Endothelial cell of umbilical vein (primary cell): Measurements from ENCODE around the gene KAZN. TPM values are rescaled to one million over a fixed set of nuclear protein-coding genes. Genes with fewer than 3 reads are reported as not detected.

ENCODE experiments used
- BruUV-seq: library from RNA; stranded (reverse); fragments of 400-500 nt; replicated peaks from 2 replicates; lab custom pipeline; 2021; lab: Mats Ljungman, UMichigan
- CTCF ChIA-PET: fragments of 300-600, 350-600 bp; sonication (Branson Sonifier 250); formaldehyde crosslinking; loops from one replicate; lab custom pipeline; 2021; ENCODE audit warnings: antibody characterized with exemption, inconsistent platforms; lab: Charles Lee
- POLR2A ChIA-PET: fragments of 300-600, 350-600 bp; sonication (Branson Sonifier 250); formaldehyde crosslinking; loops from one replicate; lab custom pipeline; 2021; ENCODE audit warnings: antibody characterized with exemption, inconsistent platforms; lab: Charles Lee
- DNase-seq: peaks from one replicate; pipeline ENCODE4 v3.0.0-alpha.2; 2011; ENCODE audit warnings: low read depth, low spot score
- FAIRE-seq: peaks from 2 replicates; lab custom pipeline; 2011; peaks lifted over from hg19 to GRCh38; lab: Jason Lieb, UNC
- H2AFZ ChIP-seq: 2 replicates; pipeline ENCODE4 v1.6.0; 2012; ENCODE audit warnings: low read depth, low read length, control low read depth, inconsistent platforms
- H3K27ac ChIP-seq: 2 replicates; pipeline ENCODE4 v1.5.1; 2011; ENCODE audit warnings: low read depth, mild to moderate bottlenecking, control low read depth, low read length, moderate library complexity; ENCODE audit not compliant: insufficient read depth
- H3K27me3 ChIP-seq, 2 experiments: 2 replicates each; pipeline versions ENCODE4 v1.6.0 to v1.6.1; 2011; ENCODE audit warnings: low read length in 2 of 2, mixed read lengths in 1 of 2; ENCODE audit not compliant: control insufficient read depth in 2 of 2, insufficient read depth in 2 of 2
- H3K36me3 ChIP-seq, 2 experiments: 2 replicates in 1 of 2; 3 replicates in 1 of 2; pipeline ENCODE4 v1.5.1; 2011; ENCODE audit warnings: low read length in 2 of 2, mild to moderate bottlenecking in 1 of 2, moderate library complexity in 1 of 2; ENCODE audit not compliant: control insufficient read depth in 2 of 2, insufficient read depth in 2 of 2; ENCODE audit errors: extremely low read depth in 1 of 2
- H3K4me1 ChIP-seq: 3 replicates; pipeline ENCODE4 v1.5.1; 2011; ENCODE audit warnings: mild to moderate bottlenecking, low read length; ENCODE audit not compliant: control insufficient read depth, insufficient read depth; ENCODE audit errors: extremely low read depth
- H3K4me2 ChIP-seq: 2 replicates; pipeline ENCODE4 v1.6.1; 2011; ENCODE audit warnings: low read length, control low read depth, mixed read lengths; ENCODE audit not compliant: insufficient read depth
- H3K4me3 ChIP-seq, 3 experiments: fragments of 200-600 bp in 1 of 3; sonication (generic), shearing (Covaris generic) in 1 of 3; replicated peaks in 1 of 3; 2 replicates each; pipeline ENCODE4 v1.5.1; 2011 to 2016; ENCODE audit warnings: control low read depth in 3 of 3, low read length in 3 of 3, mild to moderate bottlenecking in 2 of 3, inconsistent platforms in 1 of 3, low read depth in 1 of 3, moderate library complexity in 1 of 3; ENCODE audit not compliant: insufficient read depth in 1 of 3
- H3K79me2 ChIP-seq: 2 replicates; pipeline ENCODE4 v1.6.0; 2012; ENCODE audit warnings: low read length, inconsistent platforms; ENCODE audit not compliant: control insufficient read depth, insufficient read depth
- H3K9ac ChIP-seq: replicated peaks from 2 replicates; pipeline ENCODE3; 2011; ENCODE audit warnings: low read length, control low read depth; ENCODE audit not compliant: insufficient read depth; ENCODE audit errors: extremely low read depth
- H3K9me1 ChIP-seq: replicated peaks from 3 replicates; pipeline ENCODE4 v1.6.0; 2011; ENCODE audit warnings: mild to moderate bottlenecking, low read length; ENCODE audit not compliant: control insufficient read depth, insufficient read depth; ENCODE audit errors: extremely low read depth
- H3K9me3 ChIP-seq: replicated peaks from 2 replicates; pipeline ENCODE4 v1.5.1; 2012; ENCODE audit warnings: low read length, inconsistent platforms; ENCODE audit not compliant: control insufficient read depth, insufficient read depth
- H4K20me1 ChIP-seq: replicated peaks from 2 replicates; pipeline ENCODE3; 2011; ENCODE audit warnings: mild to moderate bottlenecking, low read length; ENCODE audit not compliant: control insufficient read depth, insufficient read depth; ENCODE audit errors: extremely low read depth
- CTCF ChIP-seq, 2 donors: IDR thresholded peaks; 1 replicate in 1 of 2; 2 replicates in 1 of 2; pipeline ENCODE4 v1.5.1; 2011; ENCODE audit warnings: low read length in 2 of 2, mild to moderate bottlenecking in 2 of 2, moderate library complexity in 2 of 2, control low read depth in 1 of 2, inconsistent platforms in 1 of 2, low read depth in 1 of 2; ENCODE audit not compliant: insufficient read depth in 1 of 2; ENCODE audit errors: extremely low read depth in 1 of 2
- EZH2 ChIP-seq: IDR thresholded peaks from 2 replicates; pipeline ENCODE4 v1.6.1; 2012; ENCODE audit warnings: borderline replicate concordance, low read depth, mild to moderate bottlenecking, moderate library complexity, low read length, inconsistent platforms; ENCODE audit not compliant: severe bottlenecking
- FOS ChIP-seq: IDR thresholded peaks from 2 replicates; pipeline ENCODE4 v1.6.1; 2011; ENCODE audit warnings: mild to moderate bottlenecking, low read length, moderate library complexity, borderline replicate concordance; ENCODE audit not compliant: insufficient read depth
- GATA2 ChIP-seq: IDR thresholded peaks from 2 replicates; pipeline ENCODE4 v1.7.0; 2011; ENCODE audit warnings: low read depth, mild to moderate bottlenecking, moderate library complexity, mixed read lengths, low read length; ENCODE audit not compliant: insufficient read length, insufficient read depth
- JUN ChIP-seq: IDR thresholded peaks from 2 replicates; pipeline ENCODE4 v1.6.1; 2011; ENCODE audit warnings: borderline replicate concordance, low read depth; ENCODE audit not compliant: insufficient read length, insufficient read depth
- MYC ChIP-seq: IDR thresholded peaks from one replicate; pipeline ENCODE4 v1.6.1; 2011; ENCODE audit warnings: mild to moderate bottlenecking, low read depth, low read length
- POLR2A ChIP-seq: IDR thresholded peaks from 2 replicates; pipeline ENCODE4 v1.6.1; 2012; ENCODE audit warnings: low read depth, mild to moderate bottlenecking, control low read depth, low read length
- POLR2AphosphoS5 ChIP-seq: IDR thresholded peaks from 2 replicates; pipeline ENCODE4 v1.6.1; 2012; ENCODE audit warnings: low read depth, mild to moderate bottlenecking, control low read depth, low read length, moderate library complexity; ENCODE audit not compliant: insufficient read depth
- dilution Hi-C: fragments of 300-500 bp; cut with MboI; formaldehyde crosslinking; loops from one replicate; pipeline ENCODE4 v1.15.0; 2019; ENCODE audit warnings: low sequenced_read_pairs; ENCODE audit not compliant: extremely low pct_ligation_motif_present
- intact Hi-C: fragments of 100-400 bp; cut with micrococcal nuclease; formaldehyde crosslinking; loops from one replicate; pipeline ENCODE4 v1.10.0; 2022
- polyA plus RNA-seq, 4 experiments: library from polyadenylated mRNA; depleted of rRNA in 3 of 4; stranded (reverse) in 3 of 4; unstranded in 1 of 4; fragments of >200 nt; gene quantifications; 2 replicates each; pipeline versions ENCODE4 v1.2.1 to v1.2.3, GENCODE V29; 2011 to 2012; ENCODE audit warnings: missing spikeins in 1 of 4
- total RNA-seq: library from RNA; stranded (reverse); gene quantifications from 2 replicates; pipeline ENCODE4 v1.2.3, GENCODE V29; 2021
- TF ChIP-seq, protein P1 (sequence below): IDR thresholded peaks from 2 replicates; pipeline ENCODE4 v1.6.1; 2011; ENCODE audit not compliant: insufficient read depth, insufficient read length

The KAZN gene
- total and polyA plus RNA-seq, 2 donors (not counting 3 experiments of a cell fraction or from before 2014, with no cell fraction given), result 1.6 to 5.8 TPM

DNA sequence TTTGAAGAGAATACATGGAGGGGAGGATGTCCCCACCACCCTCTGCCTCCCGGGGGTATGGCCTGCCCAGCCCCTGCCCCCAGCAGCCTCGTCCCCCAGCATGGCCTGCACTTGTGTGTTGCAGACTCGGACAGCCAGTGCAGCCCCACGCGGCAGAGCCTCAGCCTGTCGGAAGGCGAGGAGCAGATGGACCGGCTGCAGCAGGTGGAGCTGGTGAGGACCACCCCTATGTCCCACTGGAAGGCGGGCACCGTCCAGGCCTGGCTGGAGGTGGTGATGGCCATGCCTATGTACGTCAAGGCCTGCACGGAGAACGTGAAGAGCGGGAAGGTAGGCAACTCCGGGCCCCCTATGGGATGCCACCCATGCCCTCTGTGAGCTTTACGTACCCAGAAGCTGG is 495.6 kb downstream of the KAZN start:
- Histone ChIP-seq H3K4me2 (no peak overlapping the region), H3K9ac (no peak overlapping the region), H3K4me3 (no peak overlapping the region), H4K20me1 (no peaks in the 10 kb centered on the region), H2AFZ (no peak overlapping the region), H3K27me3 (no peaks in the 10 kb centered on the region), H3K36me3 (no peaks in the 10 kb centered on the region), H3K4me1 (peaks cover 11% of the 10 kb centered on the region), H3K27ac (no peak overlapping the region), H3K9me1 (no peaks in the 10 kb centered on the region), H3K9me3 (no peaks in the 10 kb centered on the region), H3K79me2 (no peaks in the 10 kb centered on the region)
- no peak for TF ChIP-seq GATA2
- no peak for TF ChIP-seq JUN
- TF ChIP-seq, protein P1, sequence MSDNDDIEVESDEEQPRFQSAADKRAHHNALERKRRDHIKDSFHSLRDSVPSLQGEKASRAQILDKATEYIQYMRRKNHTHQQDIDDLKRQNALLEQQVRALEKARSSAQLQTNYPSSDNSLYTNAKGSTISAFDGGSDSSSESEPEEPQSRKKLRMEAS, result no peak
- TF ChIP-seq MYC, result no peak
- TF ChIP-seq EZH2, result no peak
- TF ChIP-seq POLR2AphosphoS5, result no peak
- no peak for TF ChIP-seq CTCF (IDR thresholded peaks at IDR 0.05; ENCODE audit: extremely low read depth in 1 of 2, insufficient read depth in 1 of 2, low read depth in 1 of 2, low read length in 2 of 2)
- no peak for TF ChIP-seq POLR2A
- no peak for TF ChIP-seq FOS
- no TSS peak for BruUV-seq
- no peak for DNase-seq
- dilution Hi-C loops, result no loop called here
- no peak for FAIRE-seq
- CTCF ChIA-PET, result no interaction called here
- intact Hi-C loops, result no loop called here
- POLR2A ChIA-PET, result no interaction called here
